ENCODE measurements around the gene LARP1.

LARP1 gene

DNA sequence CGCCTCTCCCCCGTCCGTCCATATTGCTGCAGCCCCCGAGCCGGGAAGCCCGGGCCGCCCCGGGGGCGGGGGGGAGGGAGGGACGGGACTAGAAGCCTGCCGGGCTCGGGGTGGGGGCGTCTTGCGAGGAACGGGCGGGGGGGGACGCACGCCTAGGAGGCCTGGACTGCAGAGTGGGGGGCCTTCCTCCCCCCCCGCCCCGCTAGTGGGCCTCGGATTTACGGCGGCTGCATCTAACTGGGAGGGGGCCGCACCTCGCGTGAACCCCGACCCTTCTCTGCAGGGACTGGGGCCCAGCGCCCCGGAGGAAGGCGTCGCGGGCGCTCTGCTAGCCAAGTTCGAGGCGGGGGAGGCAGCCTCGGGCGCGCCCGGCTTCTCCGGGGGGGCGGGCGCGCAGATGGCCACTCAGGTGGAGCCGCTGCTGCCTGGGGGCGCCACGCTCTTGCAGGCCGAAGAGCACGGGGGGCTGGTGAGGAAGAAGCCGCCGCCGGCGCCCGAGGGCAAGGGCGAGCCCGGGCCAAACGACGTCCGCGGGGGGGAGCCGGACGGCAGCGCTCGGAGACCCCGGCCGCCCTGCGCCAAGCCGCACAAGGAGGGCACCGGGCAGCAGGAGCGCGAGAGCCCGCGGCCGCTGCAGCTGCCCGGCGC, at the start of gene LARP1:
LARP1 (plus strand) TSS at position 17 of the 648 bp plus-strand sequence; CDS start at position 398, 381 bp downstream.
- H3K4me3 ChIP-seq (ENCODE audit: low read length), result peak within 1 kb of the TSS; percentile 78
- TF ChIP-seq ZNF274 (IDR thresholded peaks at IDR 0.05; ENCODE audit: low read depth, low read length), result no peak

DNA sequence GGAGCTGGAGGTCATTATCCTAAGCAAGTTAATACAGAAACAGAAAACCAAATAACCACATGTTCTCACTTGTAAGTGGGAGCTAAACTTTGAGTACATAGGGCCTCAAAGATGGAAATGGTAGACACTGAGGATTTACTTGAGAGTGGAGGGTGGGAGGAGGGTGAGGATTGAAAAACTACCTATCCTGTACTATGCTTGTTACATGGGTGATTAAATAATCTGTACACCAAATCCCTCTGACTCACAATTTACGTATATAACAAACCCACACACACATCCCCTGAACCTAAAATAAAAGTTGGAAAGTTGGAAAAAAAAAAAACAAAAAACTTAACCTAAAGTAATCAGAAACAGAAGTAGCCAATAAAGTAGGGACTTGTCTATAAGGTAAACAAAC, 48.8 kb upstream of the LARP1 start:
- H3K4me3 ChIP-seq (ENCODE audit: low read length), result no peak overlapping the region
- TF ChIP-seq ZNF274 (IDR thresholded peaks at IDR 0.05; ENCODE audit: low read depth, low read length), result no peak

DNA sequence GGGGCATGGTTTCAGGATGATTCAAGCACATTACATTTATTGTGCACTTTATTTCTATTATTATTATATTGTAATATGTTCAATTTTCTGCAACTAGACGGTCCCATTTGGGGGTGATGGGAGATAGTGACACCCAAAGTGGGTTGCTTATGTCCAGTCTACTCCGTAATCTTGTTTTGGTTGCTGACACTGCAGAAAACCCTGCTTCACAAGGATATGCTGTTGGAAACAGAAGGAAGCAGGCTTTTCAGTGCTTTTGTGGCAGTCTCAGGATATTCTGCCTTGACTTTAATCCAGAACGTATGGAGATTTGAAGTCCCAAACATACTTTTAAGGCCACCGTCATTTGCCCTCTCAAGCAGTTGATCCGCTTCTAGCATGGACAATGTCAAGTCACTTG, 47.5 kb upstream of the LARP1 start:
- TF ChIP-seq ZNF274 (IDR thresholded peaks at IDR 0.05; ENCODE audit: low read depth, low read length), result no peak

DNA sequence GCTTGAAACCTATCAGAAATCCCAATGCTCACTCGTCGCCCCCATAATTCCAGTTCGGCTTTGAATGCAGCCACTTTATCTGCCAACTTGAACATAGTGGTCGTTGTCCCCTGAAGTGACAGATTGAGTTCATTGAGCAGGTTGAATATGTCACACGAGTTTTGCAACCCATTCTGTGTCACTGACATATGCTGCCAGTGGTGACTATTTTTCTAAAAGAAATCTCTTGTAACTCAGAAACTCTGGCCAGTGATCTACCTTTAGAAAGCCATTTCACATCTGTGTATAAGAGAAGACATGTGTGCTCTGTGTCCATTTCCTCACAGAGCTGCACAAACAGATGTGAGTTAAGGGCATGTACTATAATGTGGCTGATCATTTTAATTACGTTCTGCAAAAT, 47.0 kb upstream of the LARP1 start:
- H3K4me3 ChIP-seq (ENCODE audit: low read length), result no peak overlapping the region
- TF ChIP-seq ZNF274 (IDR thresholded peaks at IDR 0.05; ENCODE audit: low read depth, low read length), result no peak

More for the DNA sequence above, 47.5 kb upstream of the LARP1 start:
- no peak overlapping the region for H3K4me3 ChIP-seq (ENCODE audit: low read length)

DNA sequence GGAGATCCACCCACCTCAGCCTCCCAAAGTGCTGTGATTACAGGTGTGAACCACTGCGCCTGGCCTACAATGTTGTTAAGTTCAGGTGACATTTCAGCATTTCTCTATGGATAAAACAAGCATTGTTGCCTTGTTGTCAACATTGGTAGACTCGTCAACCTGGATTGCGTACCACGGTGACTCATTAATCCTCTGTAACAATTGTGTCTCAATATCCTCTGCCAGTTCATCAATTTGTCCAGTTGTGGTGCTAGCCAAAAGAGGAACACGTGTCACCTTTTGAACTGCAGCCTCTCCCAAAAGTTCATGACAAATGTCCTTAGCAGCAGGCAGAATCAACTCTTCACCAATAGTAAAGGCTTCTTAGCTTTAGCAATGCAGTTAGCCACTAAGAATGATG, 46.3 kb upstream of the LARP1 start:
- no peak overlapping the region for H3K4me3 ChIP-seq (ENCODE audit: low read length)
- no peak for TF ChIP-seq ZNF274 (IDR thresholded peaks at IDR 0.05; ENCODE audit: low read depth, low read length)

DNA sequence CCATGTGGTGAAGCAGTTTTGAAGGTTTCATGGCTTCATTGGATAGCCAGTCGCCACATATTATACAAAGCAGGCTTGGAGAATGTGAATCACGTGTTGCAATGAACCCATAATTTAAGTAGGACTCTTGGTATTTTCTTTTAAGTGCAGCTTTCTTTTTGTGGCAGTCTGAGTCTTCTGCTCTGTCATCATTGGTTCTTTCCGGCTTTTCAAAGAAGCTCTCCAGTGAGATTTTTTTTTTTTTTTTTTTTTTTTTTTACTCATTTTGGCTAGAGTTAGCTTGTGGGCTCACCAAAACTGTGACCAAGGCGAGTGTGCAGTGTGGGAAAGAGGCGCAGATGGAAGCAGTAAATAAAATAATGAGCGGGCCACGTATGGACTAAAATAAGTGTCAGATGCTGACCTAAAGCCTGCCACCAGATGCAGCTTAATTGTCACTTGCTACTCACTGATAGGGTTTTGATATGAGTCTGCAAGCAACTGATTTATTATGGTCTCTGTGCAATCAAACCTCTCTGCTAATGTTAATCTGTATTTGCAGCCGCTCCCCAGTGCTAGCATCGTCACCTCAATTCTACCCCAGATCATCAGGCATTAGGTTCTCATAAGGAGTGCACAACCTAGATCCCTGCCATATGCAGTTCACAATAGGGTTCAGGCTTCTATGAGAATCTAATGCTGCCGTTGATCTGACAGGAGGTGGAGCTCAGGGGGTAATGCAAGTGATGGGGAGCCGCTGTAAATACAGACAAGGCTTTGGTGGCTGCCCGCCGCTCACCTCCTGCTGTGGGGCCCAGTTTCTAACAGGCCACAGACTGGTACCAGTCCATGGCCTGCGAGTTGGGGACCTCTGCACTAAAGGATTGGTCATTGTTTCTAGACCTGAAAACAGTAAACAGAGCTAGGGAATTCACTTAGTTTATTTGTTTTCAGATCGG, 45.5 kb upstream of the LARP1 start:
- TF ChIP-seq ZNF274 (IDR thresholded peaks at IDR 0.05; ENCODE audit: low read depth, low read length), result no peak

DNA sequence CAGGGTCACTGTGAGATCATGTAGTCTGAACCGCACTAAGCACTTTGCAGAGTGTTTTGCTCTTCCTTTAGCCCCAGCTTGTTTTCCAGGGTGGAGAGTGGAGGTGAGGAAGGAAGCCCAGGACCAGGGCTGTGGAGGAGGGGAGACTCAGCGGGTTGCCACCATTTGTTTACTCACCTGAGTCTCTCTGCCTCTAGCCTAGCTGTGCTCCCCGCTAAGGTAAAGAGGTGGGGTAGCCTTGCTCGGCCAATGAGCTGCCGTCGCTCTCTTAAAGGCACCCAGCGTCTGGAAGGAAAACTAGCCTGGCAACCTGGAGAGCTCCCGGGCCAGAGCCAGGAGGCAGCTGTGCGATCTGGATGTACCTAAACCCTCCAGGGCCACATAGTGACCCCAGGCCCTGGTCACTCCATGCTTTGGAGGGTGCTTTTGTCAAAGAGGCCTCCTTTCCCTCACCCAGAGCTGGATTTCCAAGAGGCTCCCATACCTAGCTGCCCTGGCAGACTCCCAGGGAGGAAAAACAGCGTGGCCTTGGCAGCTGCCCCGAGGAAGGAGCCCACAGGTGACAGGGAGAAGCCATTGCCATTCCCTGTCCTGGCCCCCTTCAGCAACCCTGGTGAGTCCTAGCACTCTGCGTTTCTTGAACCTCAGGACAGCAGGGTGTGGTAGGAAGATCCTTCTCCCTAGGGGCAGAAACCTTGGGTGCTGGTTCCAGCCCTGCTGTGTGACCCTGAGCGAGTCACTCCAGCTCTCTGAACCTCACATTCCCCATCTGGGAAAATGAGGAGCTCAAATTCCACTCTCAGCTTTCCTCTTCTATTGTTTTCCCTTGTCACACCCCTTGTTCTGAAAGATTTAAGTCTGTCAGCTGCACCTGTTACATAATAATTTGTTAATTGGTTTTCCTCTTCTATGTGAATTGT, 42.4 kb upstream of the LARP1 start:
- no peak overlapping the region for H3K4me3 ChIP-seq (ENCODE audit: low read length)
- TF ChIP-seq ZNF274 (IDR thresholded peaks at IDR 0.05; ENCODE audit: low read depth, low read length), result no peak

More for the DNA sequence above, 45.5 kb upstream of the LARP1 start:
- no peak overlapping the region for H3K4me3 ChIP-seq (ENCODE audit: low read length)

DNA sequence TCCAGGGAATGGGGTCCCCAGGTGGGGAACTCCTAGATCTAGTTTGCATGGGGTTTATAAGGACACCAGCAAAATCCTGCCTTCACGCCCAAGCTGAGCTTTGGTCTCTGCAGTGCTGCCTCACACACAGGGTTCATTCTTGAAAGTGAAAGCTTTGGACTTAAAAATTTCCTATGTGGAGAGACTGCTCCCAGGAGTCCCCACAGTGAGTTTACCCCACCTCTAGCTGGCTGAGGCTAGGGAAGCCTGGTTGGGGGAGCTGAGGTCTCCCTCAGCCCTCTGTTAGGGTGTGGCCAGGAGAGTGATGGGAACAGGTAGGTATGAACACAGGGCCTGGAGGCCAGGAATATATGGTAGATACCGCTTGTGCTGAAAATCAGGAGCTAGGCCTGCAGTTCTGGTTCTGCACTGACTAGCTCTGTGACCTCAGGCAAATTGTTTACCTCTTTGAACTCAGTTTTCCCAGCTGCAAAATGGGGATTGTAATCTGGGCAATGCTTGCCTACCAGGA, 41.5 kb upstream of the LARP1 start:
- TF ChIP-seq ZNF274 (IDR thresholded peaks at IDR 0.05; ENCODE audit: low read depth, low read length), result no peak
- no peak overlapping the region for H3K4me3 ChIP-seq (ENCODE audit: low read length)

DNA sequence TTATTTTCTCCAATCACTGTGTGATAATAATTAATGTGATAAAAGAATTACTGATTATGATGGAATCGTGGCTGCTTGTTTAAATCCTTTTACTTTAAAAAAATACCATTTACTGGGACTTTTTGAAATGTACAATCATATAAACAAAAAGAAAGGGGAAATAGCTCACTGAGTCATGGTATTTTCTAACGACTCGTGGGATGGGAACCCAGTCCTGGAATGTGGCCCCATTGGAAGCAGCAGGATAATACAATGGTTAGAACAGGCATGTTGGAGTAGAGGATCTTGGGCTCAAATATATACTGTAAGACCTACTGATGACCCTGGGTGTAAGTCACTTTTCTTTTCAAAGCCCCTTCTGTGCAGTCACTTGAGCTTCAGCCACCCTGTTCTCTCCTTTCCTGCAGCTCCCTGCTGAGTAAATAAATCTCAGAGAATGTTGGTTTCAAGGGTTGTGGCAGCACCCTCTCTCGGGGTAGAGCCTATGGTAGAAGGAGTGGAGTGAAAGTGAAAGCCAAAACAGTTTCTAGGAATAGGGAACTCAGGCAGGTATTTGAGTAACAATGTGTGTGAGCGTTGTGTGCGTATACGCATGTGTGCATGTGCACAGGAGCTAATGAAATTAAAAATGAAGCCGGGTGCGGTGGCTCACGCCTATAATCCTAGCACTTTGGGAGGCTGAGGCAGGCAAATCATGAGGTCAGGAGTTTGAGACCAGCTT, 40.8 kb upstream of the LARP1 start:
- H3K4me3 ChIP-seq (ENCODE audit: low read length), result no peak overlapping the region
- TF ChIP-seq ZNF274 (IDR thresholded peaks at IDR 0.05; ENCODE audit: low read depth, low read length), result no peak

DNA sequence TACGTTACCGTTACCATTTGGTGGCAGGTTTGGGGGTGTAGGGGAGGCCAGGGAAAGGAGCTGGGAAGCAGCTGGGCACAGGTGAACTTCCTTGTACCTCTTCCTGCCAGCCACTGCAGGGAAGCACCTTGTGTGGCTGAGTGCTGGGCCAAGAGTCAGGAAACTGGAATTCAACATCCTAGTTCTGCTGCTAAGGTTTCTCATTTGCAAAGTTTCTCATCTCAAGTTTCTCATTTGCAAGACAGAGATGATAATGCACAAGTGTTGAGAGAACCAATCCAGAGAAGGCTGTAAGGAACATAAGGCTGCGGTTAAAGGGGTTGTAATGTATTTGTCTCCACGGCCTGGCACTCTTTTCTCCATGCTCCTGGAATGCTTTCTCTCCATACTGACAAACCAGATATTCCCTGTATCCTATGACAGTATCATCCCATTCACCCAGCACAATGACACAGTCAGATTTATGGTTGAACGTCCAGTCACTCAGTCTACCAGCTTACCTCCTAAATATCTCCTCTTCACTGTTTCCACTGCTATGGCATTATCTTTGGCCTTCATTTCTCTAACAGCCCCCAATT, 33.6 kb upstream of the LARP1 start:
- no peak for TF ChIP-seq ZNF274 (IDR thresholded peaks at IDR 0.05; ENCODE audit: low read depth, low read length)
- H3K4me3 ChIP-seq (ENCODE audit: low read length), result no peak overlapping the region

DNA sequence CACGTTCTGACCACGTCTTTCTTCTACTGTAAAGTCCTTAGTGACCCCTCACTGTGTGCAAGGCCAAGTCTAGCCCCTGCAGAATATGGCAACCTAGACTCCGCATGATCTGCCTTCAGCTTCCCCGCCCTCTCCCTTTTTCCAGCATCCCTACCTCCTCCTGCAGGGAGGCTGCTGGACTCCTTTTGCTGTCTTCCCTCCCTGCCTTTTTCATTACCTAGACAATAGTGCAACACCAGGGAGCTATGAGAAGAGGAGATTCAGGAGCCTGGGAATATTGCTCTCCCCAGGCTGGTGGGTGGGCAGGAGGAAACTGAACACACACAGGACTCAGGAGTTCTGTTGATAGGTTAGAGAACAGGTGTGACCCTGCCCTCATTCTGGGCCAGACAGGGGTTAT, 33.1 kb upstream of the LARP1 start:
- no peak for TF ChIP-seq ZNF274 (IDR thresholded peaks at IDR 0.05; ENCODE audit: low read depth, low read length)
- no peak overlapping the region for H3K4me3 ChIP-seq (ENCODE audit: low read length)

DNA sequence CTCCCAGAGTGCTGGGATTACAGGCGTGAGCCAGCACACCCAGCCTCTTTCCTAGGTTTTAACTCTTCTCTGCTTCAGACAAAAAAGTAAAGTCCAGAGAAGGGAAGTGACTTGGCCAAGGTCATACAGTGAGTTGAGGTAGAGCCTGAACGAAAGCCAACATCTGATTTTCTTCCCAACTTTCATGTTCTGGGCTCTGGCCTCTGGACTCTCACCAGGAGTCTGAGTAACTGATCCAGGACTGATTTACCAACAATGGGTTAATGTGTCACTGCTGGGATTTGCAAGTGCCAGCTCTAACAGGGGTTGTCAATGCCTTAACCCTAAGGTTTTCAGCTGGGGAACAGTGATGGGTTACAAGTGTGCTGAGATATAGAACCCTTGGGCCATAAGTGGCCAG, 32.2 kb upstream of the LARP1 start:
- H3K4me3 ChIP-seq (ENCODE audit: low read length), result no peak overlapping the region

More for the DNA sequence above, 32.2 kb upstream of the LARP1 start:
- TF ChIP-seq ZNF274 (IDR thresholded peaks at IDR 0.05; ENCODE audit: low read depth, low read length), result no peak

Data from GM08714 (cell line).